Measurements from ENCODE around the gene CDK11A. TPM values are rescaled to one million over a fixed set of nuclear protein-coding genes. Genes with fewer than 3 reads are reported as not detected.
"Not testable (repeated sequence)": the region's sequence is repeated elsewhere in the genome, so short reads cannot be mapped to it uniquely, and the experiment has no call there.

The CDK11A gene
- total RNA-seq, 2 experiments from 2014 or later = 44.3 to 50.5 TPM

DNA sequence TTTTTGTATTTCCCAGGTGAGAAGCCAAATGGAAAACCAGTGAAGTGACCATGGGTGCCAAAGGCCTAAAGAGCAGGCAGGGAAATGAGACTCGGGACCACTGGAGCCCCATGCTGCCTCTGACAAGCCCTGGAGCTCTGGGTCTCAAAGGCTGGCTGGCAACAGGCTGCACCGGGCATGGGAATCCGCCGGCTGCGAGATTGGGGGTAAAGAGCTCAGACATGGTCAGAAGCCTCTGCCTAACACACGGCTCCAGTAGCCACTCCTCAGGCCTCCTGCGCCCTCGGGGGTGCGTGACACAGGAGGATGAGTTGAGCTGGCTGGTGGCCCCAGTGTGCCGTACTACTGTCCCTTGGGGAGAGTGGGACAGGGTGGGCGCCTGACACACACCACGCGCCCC lies 6.1 kb upstream of the CDK11A start:
- H3K4me3 Mint-ChIP-seq; CTCF ChIA-PET; POLR2A ChIA-PET; intact Hi-C loops (cut with DNase I, micrococcal nuclease); H3K27me3 Mint-ChIP-seq; H3K9me3 Mint-ChIP-seq (ENCODE audit: low read depth); ATAC-seq; DNase-seq; H3K36me3 Mint-ChIP-seq (ENCODE audit: low read depth); H3K27ac Mint-ChIP-seq: not testable (repeated sequence)
- H3K4me1 Mint-ChIP-seq = peaks cover 10% of the 10 kb centered on the region

GRCh38 chr1:1729116-1729816 lies 5.1 kb upstream of the CDK11A start:
- H3K27me3 Mint-ChIP-seq; DNase-seq; ATAC-seq; H3K4me3 Mint-ChIP-seq; H3K36me3 Mint-ChIP-seq (ENCODE audit: low read depth); CTCF ChIA-PET; intact Hi-C loops (cut with DNase I, micrococcal nuclease); H3K9me3 Mint-ChIP-seq (ENCODE audit: low read depth): not testable (repeated sequence)
- peak overlapping the region; percentile 10 for H3K27ac Mint-ChIP-seq
- H3K4me1 Mint-ChIP-seq = peaks cover 10% of the 10 kb centered on the region
- POLR2A ChIA-PET = interaction anchor here (0.6 kb wide), 1 partner anchor 232 kb away, joined by 3 read pairs; no protein-coding TSS in a partner anchor

GRCh38 chr1:1728308-1729005 lies 4.3 kb upstream of the CDK11A start:
- H3K36me3 Mint-ChIP-seq (ENCODE audit: low read depth); H3K9me3 Mint-ChIP-seq (ENCODE audit: low read depth); ATAC-seq; H3K4me3 Mint-ChIP-seq; intact Hi-C loops (cut with DNase I, micrococcal nuclease); CTCF ChIA-PET; H3K27me3 Mint-ChIP-seq; DNase-seq: not testable (repeated sequence)
- Mint-ChIP-seq H3K4me1 (peaks cover 10% of the 10 kb centered on the region), H3K27ac (peak overlapping the region; percentile 33)
- POLR2A ChIA-PET = interaction anchor here (0.6 kb wide), 1 partner anchor 231 kb away, joined by 3 read pairs; no protein-coding TSS in a partner anchor

- intact Hi-C loops (cut with DNase I, micrococcal nuclease); ATAC-seq; CTCF ChIA-PET; H3K9me3 Mint-ChIP-seq (ENCODE audit: low read depth); H3K27me3 Mint-ChIP-seq; H3K36me3 Mint-ChIP-seq (ENCODE audit: low read depth); DNase-seq; H3K4me3 Mint-ChIP-seq; POLR2A ChIA-PET: not testable (repeated sequence)
- Mint-ChIP-seq H3K4me1 (peaks cover 10% of the 10 kb centered on the region), H3K27ac (peak overlapping the region; percentile 30)
Measured at GRCh38 chr1:1727131-1727651, 3.0 kb upstream of the CDK11A start.

DNA sequence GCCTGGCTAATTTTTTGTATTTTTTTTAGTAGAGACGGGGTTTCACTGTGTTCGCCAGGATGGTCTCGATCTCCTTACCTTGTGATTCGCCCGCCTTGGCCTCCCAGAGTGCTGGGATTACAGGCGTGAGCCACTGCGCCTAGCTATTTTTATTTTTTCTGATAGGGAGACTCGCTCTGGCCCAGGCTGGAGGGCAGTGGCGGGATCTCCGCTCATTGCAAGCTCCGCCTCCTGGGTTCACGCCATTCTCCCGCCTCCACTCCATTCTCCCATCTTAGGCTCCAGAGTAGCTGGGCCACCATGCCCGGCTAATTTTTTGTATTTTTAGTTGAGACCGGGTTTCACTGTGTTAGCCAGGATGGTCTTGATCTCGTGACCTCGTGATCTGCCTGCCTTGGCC lies 1.9 kb upstream of the CDK11A start:
- H3K9me3 Mint-ChIP-seq (ENCODE audit: low read depth); H3K27ac Mint-ChIP-seq; H3K27me3 Mint-ChIP-seq; POLR2A ChIA-PET; ATAC-seq; CTCF ChIA-PET; intact Hi-C loops (cut with DNase I, micrococcal nuclease); DNase-seq; H3K36me3 Mint-ChIP-seq (ENCODE audit: low read depth): not testable (repeated sequence)
- Mint-ChIP-seq H3K4me1 (peaks cover 15% of the 10 kb centered on the region), H3K4me3 (peak overlapping the region; percentile 53)

GRCh38 chr1:1721201-1721600 lies 3.0 kb downstream of the CDK11A start:
- CTCF ChIA-PET = interaction anchor here (0.6 kb wide), 1 partner anchor 150 kb away, joined by 3 read pairs; no protein-coding TSS in a partner anchor
- ATAC-seq (no peak), DNase-seq (no peak)
- intact Hi-C loops (cut with DNase I, micrococcal nuclease) = loop anchor here in 1 of 2 experiments (5.0 kb wide), 1 partner anchor 186 kb away; no protein-coding TSS in a partner anchor
- Mint-ChIP-seq H3K4me1 (peaks cover 5% of the 10 kb centered on the region), H3K4me3 (no peak overlapping the region), H3K27ac (peak overlapping the region; percentile 60), H3K27me3 (no peaks in the 10 kb centered on the region), H3K9me3 (ENCODE audit: low read depth) (no peaks in the 10 kb centered on the region), H3K36me3 (ENCODE audit: low read depth) (peaks cover 27% of the 10 kb centered on the region)
- POLR2A ChIA-PET = interaction anchor here (0.6 kb wide), 1 partner anchor 107 kb away, joined by 3 read pairs; no protein-coding TSS in a partner anchor

- POLR2A ChIA-PET; H3K4me1 Mint-ChIP-seq; H3K4me3 Mint-ChIP-seq; H3K9me3 Mint-ChIP-seq (ENCODE audit: low read depth); H3K27ac Mint-ChIP-seq; DNase-seq; CTCF ChIA-PET; intact Hi-C loops (cut with DNase I, micrococcal nuclease); H3K27me3 Mint-ChIP-seq; ATAC-seq: not testable (repeated sequence)
- peaks cover 43% of the 10 kb centered on the region for H3K36me3 Mint-ChIP-seq (ENCODE audit: low read depth)
Measured at GRCh38 chr1:1715109-1715883, 8.9 kb downstream of the CDK11A start.

- CTCF ChIA-PET; ATAC-seq; DNase-seq; intact Hi-C loops (cut with DNase I, micrococcal nuclease); H3K9me3 Mint-ChIP-seq (ENCODE audit: low read depth); POLR2A ChIA-PET; H3K27ac Mint-ChIP-seq; H3K36me3 Mint-ChIP-seq (ENCODE audit: low read depth); H3K27me3 Mint-ChIP-seq; H3K4me1 Mint-ChIP-seq; H3K4me3 Mint-ChIP-seq: not testable (repeated sequence)
Measured at GRCh38 chr1:1707897-1708296, 16.3 kb downstream of the CDK11A start.

DNA sequence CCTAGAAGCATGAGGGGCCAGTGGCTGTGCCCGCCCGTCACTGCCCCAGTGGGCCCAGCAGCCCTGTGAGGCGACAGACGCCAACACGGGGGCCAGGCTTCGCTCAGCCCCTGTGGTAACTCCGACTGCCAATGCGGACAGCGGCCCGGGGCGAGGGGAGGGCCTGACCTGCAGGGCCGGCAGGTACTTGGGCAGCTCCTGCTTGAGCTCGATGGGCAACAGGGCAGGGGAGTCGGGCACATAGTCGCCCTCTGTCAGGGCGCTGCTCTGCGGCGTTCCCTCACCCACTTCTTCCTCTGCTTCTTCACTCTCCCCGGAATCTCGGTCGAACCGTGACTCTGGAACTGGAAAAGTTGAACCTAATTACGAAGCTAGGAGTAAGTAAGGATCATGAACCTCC lies 16.9 kb downstream of the CDK11A start:
- ATAC-seq; H3K4me1 Mint-ChIP-seq; CTCF ChIA-PET; H3K27ac Mint-ChIP-seq; H3K9me3 Mint-ChIP-seq (ENCODE audit: low read depth); DNase-seq; H3K27me3 Mint-ChIP-seq; H3K36me3 Mint-ChIP-seq (ENCODE audit: low read depth); H3K4me3 Mint-ChIP-seq; POLR2A ChIA-PET; intact Hi-C loops (cut with DNase I, micrococcal nuclease): not testable (repeated sequence)

- CTCF ChIA-PET; DNase-seq; H3K4me3 Mint-ChIP-seq; ATAC-seq; H3K9me3 Mint-ChIP-seq (ENCODE audit: low read depth); POLR2A ChIA-PET; H3K4me1 Mint-ChIP-seq; H3K27ac Mint-ChIP-seq; intact Hi-C loops (cut with DNase I, micrococcal nuclease); H3K36me3 Mint-ChIP-seq (ENCODE audit: low read depth); H3K27me3 Mint-ChIP-seq: not testable (repeated sequence)
Measured at GRCh38 chr1:1705623-1706022, 18.5 kb downstream of the CDK11A start.

GRCh38 chr1:1704284-1704957 lies 19.7 kb downstream of the CDK11A start:
- ATAC-seq; H3K9me3 Mint-ChIP-seq (ENCODE audit: low read depth); H3K36me3 Mint-ChIP-seq (ENCODE audit: low read depth); H3K27ac Mint-ChIP-seq; DNase-seq; H3K4me1 Mint-ChIP-seq; CTCF ChIA-PET; intact Hi-C loops (cut with DNase I, micrococcal nuclease); H3K4me3 Mint-ChIP-seq; POLR2A ChIA-PET; H3K27me3 Mint-ChIP-seq: not testable (repeated sequence)
